Measurements from ENCODE around the gene KRT83.

KRT83 gene

DNA sequence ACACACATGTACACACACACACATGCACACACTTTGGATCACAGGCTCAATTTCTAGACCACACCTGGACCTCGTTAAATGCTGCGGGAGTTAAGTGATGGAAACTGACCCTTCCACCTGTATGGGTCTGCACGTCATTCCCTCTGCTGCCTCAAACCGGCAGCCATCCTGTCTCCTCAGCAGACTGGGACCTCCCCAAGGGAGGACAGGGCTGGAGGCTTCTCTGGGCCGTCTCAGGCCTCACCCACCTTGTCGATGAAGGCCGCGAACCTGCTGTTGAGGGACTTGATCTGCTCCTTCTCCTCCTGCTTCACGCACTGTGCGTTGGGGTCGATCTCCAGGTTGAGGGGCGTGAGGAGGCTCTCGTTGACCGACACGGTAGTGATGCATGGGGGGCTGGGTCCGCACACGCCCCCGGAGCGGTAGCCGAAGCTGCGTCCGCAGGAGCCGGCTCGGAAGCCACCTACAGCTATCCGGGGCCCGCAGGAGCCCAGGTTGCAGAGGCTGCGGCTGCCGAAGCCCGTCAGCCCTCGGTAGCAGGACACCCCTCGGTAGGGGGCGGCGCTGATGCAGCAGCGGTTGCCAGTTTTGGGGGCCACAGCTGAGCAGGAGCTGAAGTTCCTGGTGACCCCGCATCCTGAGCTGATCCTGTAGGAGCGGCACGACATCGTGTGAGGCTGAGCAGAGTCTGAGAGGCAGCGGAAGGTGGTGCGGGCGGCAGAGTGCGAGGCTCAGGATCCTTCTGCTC lies 45.7 kb upstream of the KRT83 start, which contains the start of gene KRT85:
KRT85 (minus strand) TSS at position 744 of the 748 bp plus-strand sequence; CDS start at position 668, 76 bp downstream.
- Histone ChIP-seq H3K27me3 (ENCODE audit: insufficient read depth, low read length, poor library complexity) (no peaks in the 10 kb centered on the region), H3K4me3 (ENCODE audit: low read length) (no peak within 1 kb of the TSS), H3K9ac (ENCODE audit: low read length) (no peak within 1 kb of the TSS), H3K36me3 (ENCODE audit: control insufficient read depth, insufficient read depth, low read length) (no peaks in the 10 kb centered on the region), H3K23ac (ENCODE audit: low read length) (no peak within 1 kb of the TSS), H4K5ac (ENCODE audit: low read length) (no peak within 1 kb of the TSS), H3K27ac (ENCODE audit: low read depth, low read length) (no peak within 1 kb of the TSS), H4K8ac (ENCODE audit: low read depth, low read length) (no peak within 1 kb of the TSS), H3K4ac (ENCODE audit: low read depth, low read length) (no peak within 1 kb of the TSS), H3K4me1 (ENCODE audit: control insufficient read depth, low read depth, low read length) (no peaks in the 10 kb centered on the region), H3K79me2 (ENCODE audit: control insufficient read depth, insufficient read depth, low read length) (no peaks in the 10 kb centered on the region), H3K79me1 (ENCODE audit: low read length) (no peaks in the 10 kb centered on the region), H2BK15ac (replicated peaks; ENCODE audit: low read depth) (no peak within 1 kb of the TSS), H2BK5ac (ENCODE audit: low read length) (no peak within 1 kb of the TSS), H3K4me2 (ENCODE audit: low read length) (no peak within 1 kb of the TSS), H3K18ac (ENCODE audit: low read length) (no peak within 1 kb of the TSS), H2BK120ac (ENCODE audit: low read depth, low read length) (no peak within 1 kb of the TSS), H3K56ac (ENCODE audit: low read length) (no peak within 1 kb of the TSS), H2AK5ac (ENCODE audit: low read length) (no peak within 1 kb of the TSS)
- WGBS (ENCODE audit: extremely low coverage, insufficient coverage, low lambda C conversion rate), result no CpG with 5 or more reads among the region's 42 CpGs
- no peak for DNase-seq

DNA sequence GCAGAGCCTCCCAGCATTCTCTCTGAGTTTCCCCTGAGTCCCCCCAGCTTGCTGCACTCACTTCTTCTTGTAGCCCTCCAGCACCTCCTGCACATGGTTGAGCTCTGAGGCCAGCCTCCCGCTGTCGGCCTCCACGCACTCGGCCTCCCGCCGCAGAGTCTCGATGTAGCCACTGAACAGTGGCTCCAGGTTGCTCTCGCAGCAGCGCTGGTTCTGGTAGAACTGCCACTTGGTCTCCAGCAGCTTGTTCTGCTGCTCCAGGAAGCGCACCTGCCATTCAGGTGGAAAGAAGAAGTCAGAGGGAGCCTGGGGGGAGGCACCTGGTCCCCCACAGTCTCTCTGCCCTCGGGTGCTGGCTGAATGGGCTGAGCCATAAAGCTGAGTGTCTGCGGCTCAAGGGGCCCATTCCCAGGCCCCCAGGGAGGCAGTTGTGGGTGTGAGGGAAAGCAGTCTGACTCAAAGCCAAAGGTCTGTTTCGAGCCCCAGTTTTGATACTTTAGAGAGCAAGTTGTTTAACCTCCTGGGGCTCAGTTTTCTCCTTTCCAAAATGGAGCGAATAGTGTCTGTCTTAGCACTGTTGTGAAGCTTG lies 43.8 kb upstream of the KRT83 start:
- DNase-seq, result no peak
- Histone ChIP-seq H3K79me2 (ENCODE audit: control insufficient read depth, insufficient read depth, low read length) (no peaks in the 10 kb centered on the region), H2BK5ac (ENCODE audit: low read length) (no peak overlapping the region), H3K79me1 (ENCODE audit: low read length) (no peaks in the 10 kb centered on the region), H4K5ac (ENCODE audit: low read length) (no peak overlapping the region), H2AK5ac (ENCODE audit: low read length) (no peak overlapping the region), H3K27ac (ENCODE audit: low read depth, low read length) (no peak overlapping the region), H3K23ac (ENCODE audit: low read length) (no peak overlapping the region), H3K4me3 (ENCODE audit: low read length) (no peak overlapping the region), H4K8ac (ENCODE audit: low read depth, low read length) (no peak overlapping the region), H3K56ac (ENCODE audit: low read length) (no peak overlapping the region), H3K9ac (ENCODE audit: low read length) (no peak overlapping the region), H2BK120ac (ENCODE audit: low read depth, low read length) (no peak overlapping the region), H3K4ac (ENCODE audit: low read depth, low read length) (no peak overlapping the region), H3K4me2 (ENCODE audit: low read length) (no peak overlapping the region), H3K36me3 (ENCODE audit: control insufficient read depth, insufficient read depth, low read length) (no peaks in the 10 kb centered on the region), H3K4me1 (ENCODE audit: control insufficient read depth, low read depth, low read length) (no peaks in the 10 kb centered on the region), H3K18ac (ENCODE audit: low read length) (no peak overlapping the region), H2BK15ac (replicated peaks; ENCODE audit: low read depth) (no peak overlapping the region), H3K27me3 (ENCODE audit: insufficient read depth, low read length, poor library complexity) (no peaks in the 10 kb centered on the region)
- no CpG with 5 or more reads among the region's 14 CpGs for WGBS (ENCODE audit: extremely low coverage, insufficient coverage, low lambda C conversion rate)

DNA sequence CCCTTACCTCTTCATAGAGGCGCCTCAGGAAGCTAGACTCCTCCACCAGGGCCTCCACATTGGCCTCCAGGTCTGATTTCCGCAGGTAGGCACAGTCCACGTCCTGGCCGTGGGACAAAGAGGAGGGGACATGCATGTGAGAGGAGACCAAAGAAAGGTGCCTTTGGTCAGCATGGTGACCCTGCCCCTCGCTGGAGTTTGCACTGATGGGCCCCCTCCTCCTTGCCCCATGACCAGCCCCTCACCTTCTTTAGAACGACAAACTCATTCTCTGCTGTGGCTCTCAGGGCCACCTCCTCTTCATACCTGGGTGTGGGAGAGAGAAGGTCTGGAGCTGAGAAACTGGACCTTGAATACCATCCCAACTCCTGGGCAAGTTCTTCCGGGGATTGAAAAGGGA lies 42.9 kb upstream of the KRT83 start:
- Histone ChIP-seq H3K36me3 (ENCODE audit: control insufficient read depth, insufficient read depth, low read length) (no peaks in the 10 kb centered on the region), H3K79me1 (ENCODE audit: low read length) (no peaks in the 10 kb centered on the region), H3K18ac (ENCODE audit: low read length) (no peak overlapping the region), H3K23ac (ENCODE audit: low read length) (no peak overlapping the region), H3K4me1 (ENCODE audit: control insufficient read depth, low read depth, low read length) (no peaks in the 10 kb centered on the region), H2BK15ac (replicated peaks; ENCODE audit: low read depth) (no peak overlapping the region), H3K4ac (ENCODE audit: low read depth, low read length) (no peak overlapping the region), H3K9ac (ENCODE audit: low read length) (no peak overlapping the region), H3K27me3 (ENCODE audit: insufficient read depth, low read length, poor library complexity) (no peaks in the 10 kb centered on the region), H2BK120ac (ENCODE audit: low read depth, low read length) (no peak overlapping the region), H4K5ac (ENCODE audit: low read length) (no peak overlapping the region), H3K4me3 (ENCODE audit: low read length) (no peak overlapping the region), H3K4me2 (ENCODE audit: low read length) (no peak overlapping the region), H3K79me2 (ENCODE audit: control insufficient read depth, insufficient read depth, low read length) (no peaks in the 10 kb centered on the region), H2BK5ac (ENCODE audit: low read length) (no peak overlapping the region), H2AK5ac (ENCODE audit: low read length) (no peak overlapping the region), H3K56ac (ENCODE audit: low read length) (no peak overlapping the region), H4K8ac (ENCODE audit: low read depth, low read length) (no peak overlapping the region), H3K27ac (ENCODE audit: low read depth, low read length) (no peak overlapping the region)
- no peak for DNase-seq
- no CpG with 5 or more reads among the region's 7 CpGs for WGBS (ENCODE audit: extremely low coverage, insufficient coverage, low lambda C conversion rate)

DNA sequence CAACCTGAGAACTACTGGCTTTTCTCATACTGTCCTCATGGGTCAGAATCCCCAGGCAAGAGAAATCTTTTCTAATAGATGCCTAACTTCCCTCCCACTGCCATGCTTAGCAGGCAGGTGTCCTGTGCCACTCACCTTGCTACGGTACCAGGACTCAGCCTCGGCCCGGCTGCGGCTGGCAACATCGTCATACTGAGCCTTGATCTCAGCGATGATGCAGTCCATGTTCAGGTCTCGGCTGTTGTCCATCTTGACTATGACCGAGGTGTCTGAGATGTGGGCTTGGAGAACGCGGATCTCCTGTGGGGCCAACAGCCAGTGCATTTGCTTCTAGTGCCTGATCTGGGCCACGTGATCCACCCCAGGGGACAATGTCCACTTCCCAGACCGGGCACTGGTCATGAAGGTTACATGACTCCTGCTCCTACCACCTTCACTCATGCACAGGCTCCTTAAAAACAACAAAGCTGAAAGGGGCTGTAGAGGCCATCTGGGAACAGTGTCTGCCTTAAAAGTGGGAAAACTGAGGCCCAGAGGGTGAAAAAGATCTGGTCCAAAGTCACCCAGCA lies 42.0 kb upstream of the KRT83 start:
- Histone ChIP-seq H3K4ac (ENCODE audit: low read depth, low read length) (no peak overlapping the region), H3K4me2 (ENCODE audit: low read length) (no peak overlapping the region), H2BK120ac (ENCODE audit: low read depth, low read length) (no peak overlapping the region), H4K8ac (ENCODE audit: low read depth, low read length) (no peak overlapping the region), H3K4me1 (ENCODE audit: control insufficient read depth, low read depth, low read length) (no peaks in the 10 kb centered on the region), H4K5ac (ENCODE audit: low read length) (no peak overlapping the region), H3K4me3 (ENCODE audit: low read length) (no peak overlapping the region), H2BK15ac (replicated peaks; ENCODE audit: low read depth) (no peak overlapping the region), H3K23ac (ENCODE audit: low read length) (no peak overlapping the region), H3K79me2 (ENCODE audit: control insufficient read depth, insufficient read depth, low read length) (no peaks in the 10 kb centered on the region), H3K9ac (ENCODE audit: low read length) (no peak overlapping the region), H2AK5ac (ENCODE audit: low read length) (no peak overlapping the region), H2BK5ac (ENCODE audit: low read length) (no peak overlapping the region), H3K56ac (ENCODE audit: low read length) (no peak overlapping the region), H3K27me3 (ENCODE audit: insufficient read depth, low read length, poor library complexity) (no peaks in the 10 kb centered on the region), H3K79me1 (ENCODE audit: low read length) (no peaks in the 10 kb centered on the region), H3K36me3 (ENCODE audit: control insufficient read depth, insufficient read depth, low read length) (no peaks in the 10 kb centered on the region), H3K27ac (ENCODE audit: low read depth, low read length) (no peak overlapping the region), H3K18ac (ENCODE audit: low read length) (no peak overlapping the region)
- no CpG with 5 or more reads among the region's 12 CpGs for WGBS (ENCODE audit: extremely low coverage, insufficient coverage, low lambda C conversion rate)
- no peak for DNase-seq

DNA sequence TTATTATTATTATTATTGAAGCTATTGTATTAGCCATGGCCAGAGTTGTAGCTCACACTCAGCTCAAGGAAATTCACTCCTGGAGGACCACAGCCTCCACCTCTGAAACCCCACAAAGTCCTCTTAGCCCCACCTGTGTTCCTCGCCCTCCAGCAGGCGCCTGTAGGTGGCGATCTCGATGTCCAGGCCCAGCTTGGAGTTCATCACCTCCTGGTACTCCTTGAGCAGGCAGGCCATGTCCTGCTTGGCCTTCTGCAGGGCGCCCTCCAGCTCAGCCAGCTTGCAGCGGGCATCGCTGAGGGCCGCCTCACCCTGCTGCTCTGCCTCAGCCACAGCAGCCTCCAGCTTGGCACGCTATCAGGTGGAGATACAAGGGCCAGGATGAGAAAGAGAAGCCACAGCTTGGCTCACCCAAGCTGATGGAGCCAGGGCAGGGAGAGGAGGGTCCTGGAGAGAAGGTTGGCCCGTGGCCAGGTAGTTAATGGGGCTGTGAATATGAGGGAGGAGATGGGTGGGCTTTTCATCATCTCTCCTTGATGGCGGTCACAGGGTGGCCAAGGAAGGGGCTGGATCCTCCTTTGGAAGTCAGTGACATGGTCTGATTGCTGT lies 41.0 kb upstream of the KRT83 start:
- Histone ChIP-seq H2AK5ac (ENCODE audit: low read length) (no peak overlapping the region), H3K4me2 (ENCODE audit: low read length) (no peak overlapping the region), H3K36me3 (ENCODE audit: control insufficient read depth, insufficient read depth, low read length) (no peaks in the 10 kb centered on the region), H4K5ac (ENCODE audit: low read length) (no peak overlapping the region), H2BK120ac (ENCODE audit: low read depth, low read length) (no peak overlapping the region), H3K4ac (ENCODE audit: low read depth, low read length) (no peak overlapping the region), H3K4me3 (ENCODE audit: low read length) (no peak overlapping the region), H3K79me1 (ENCODE audit: low read length) (no peaks in the 10 kb centered on the region), H3K79me2 (ENCODE audit: control insufficient read depth, insufficient read depth, low read length) (no peaks in the 10 kb centered on the region), H3K56ac (ENCODE audit: low read length) (no peak overlapping the region), H3K27me3 (ENCODE audit: insufficient read depth, low read length, poor library complexity) (no peaks in the 10 kb centered on the region), H3K4me1 (ENCODE audit: control insufficient read depth, low read depth, low read length) (no peaks in the 10 kb centered on the region), H3K9ac (ENCODE audit: low read length) (no peak overlapping the region), H3K18ac (ENCODE audit: low read length) (no peak overlapping the region), H2BK15ac (replicated peaks; ENCODE audit: low read depth) (no peak overlapping the region), H2BK5ac (ENCODE audit: low read length) (no peak overlapping the region), H3K23ac (ENCODE audit: low read length) (no peak overlapping the region), H3K27ac (ENCODE audit: low read depth, low read length) (no peak overlapping the region), H4K8ac (ENCODE audit: low read depth, low read length) (no peak overlapping the region)
- DNase-seq, result peak; percentile 13
- WGBS (ENCODE audit: extremely low coverage, insufficient coverage, low lambda C conversion rate), result no CpG with 5 or more reads among the region's 11 CpGs
